ENCODE measurements around the gene YKT6.

DNA sequence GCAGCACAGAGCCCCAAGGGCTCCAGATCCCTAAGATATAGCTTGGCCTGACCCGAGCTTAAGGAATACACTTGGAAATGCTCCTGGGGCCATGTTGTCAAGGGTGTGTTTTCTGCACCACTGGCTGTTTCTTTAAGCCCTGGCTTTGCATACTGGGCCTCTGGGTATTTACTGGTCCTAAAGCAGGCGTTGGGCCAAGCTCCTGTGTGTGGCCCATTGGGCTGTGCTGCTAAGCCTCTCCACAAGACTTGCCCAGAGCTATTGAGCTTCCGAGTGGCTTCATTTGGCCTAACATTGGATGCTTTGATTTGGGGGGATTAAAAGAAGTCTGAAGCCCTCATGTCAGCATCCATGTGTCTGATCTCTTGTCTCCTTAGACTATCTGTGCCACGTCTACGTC lies 5.2 kb downstream of the YKT6 start:
- TF ChIP-seq CTCF (conservative IDR thresholded peaks at IDR 0.05), result no peak
- TF ChIP-seq EZH2 (IDR thresholded peaks at IDR 0.05; ENCODE audit: low read depth), result no peak

Measured in PC-9 (cell line).